Left ventricle myocardium superior (tissue), 1 donor: ENCODE measurements around the gene USP19. TPM values are rescaled to one million over a fixed set of nuclear protein-coding genes. Genes with fewer than 3 reads are reported as not detected.

ENCODE experiments used
- ATAC-seq: fragments of 200-7000 bp; cut with Tn5 transposase; one replicate; pipeline ENCODE4 v1.9.1; 2020; ENCODE audit warnings: mild to moderate bottlenecking, moderate library complexity
- DNase-seq: peaks from one replicate; pipeline ENCODE4 v3.0.0-alpha.2; 2020
- intact Hi-C: fragments of 100-400 bp; cut with micrococcal nuclease; formaldehyde crosslinking; loops from one replicate; pipeline ENCODE4 v1.11.0; 2022
- total RNA-seq: library from RNA; stranded (reverse); fragmentation: NEBNext Ultra II Directional; extraction: Animal tissue kit (Norgen Biotek cat#: 25700); gene quantifications from one replicate; pipeline ENCODE4 v1.2.1, GENCODE V29; 2021
- donor health status: DM: no; HTN: yes; CAD: no; lungs with severe emphysema.

Gene USP19
- total RNA-seq, 1 donor from 2014 or later = 64.6 TPM

DNA sequence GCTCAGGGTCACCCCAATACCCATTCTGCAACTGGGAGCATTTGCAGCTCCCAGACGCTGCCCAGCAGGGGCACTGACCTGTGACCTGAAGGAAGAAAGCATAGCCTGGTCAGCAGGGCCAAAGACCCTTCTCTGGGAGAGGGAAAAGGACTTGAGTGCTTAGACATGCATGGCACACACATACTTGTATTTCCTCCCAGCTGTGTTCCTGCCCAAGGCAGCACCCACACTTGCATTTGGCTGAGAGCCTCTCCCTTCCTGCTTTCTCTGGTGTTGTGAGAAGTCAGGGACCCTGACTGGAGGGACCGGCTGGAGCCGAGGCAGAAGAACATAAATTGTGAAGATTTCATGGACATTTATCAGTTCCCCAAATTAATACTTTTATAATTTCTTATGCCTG is 19.5 kb upstream of the USP19 start:
- DNase-seq = no peak
- no peak for ATAC-seq
- intact Hi-C loops = no loop called here

DNA sequence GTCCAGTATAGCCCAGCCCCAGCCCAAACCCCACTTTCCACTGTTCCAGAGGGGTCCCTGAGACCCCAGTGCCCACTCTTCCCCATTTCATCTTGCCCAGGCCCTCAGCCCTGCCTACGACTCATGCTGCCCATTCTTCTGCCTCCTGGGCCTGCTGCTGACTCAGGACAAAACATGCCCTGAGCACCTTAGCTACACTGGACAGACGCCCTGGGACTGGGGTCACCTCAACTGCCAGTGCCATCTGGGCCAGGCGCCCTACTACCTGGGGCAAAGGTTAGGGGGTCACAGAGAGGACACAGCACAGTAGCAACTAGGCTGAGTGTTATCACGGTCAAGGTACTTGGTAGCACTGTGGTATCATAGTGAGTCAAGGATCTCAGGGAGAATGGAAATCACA is 14.9 kb upstream of the USP19 start:
- ATAC-seq = no peak
- intact Hi-C loops = no loop called here
- DNase-seq = no peak

DNA sequence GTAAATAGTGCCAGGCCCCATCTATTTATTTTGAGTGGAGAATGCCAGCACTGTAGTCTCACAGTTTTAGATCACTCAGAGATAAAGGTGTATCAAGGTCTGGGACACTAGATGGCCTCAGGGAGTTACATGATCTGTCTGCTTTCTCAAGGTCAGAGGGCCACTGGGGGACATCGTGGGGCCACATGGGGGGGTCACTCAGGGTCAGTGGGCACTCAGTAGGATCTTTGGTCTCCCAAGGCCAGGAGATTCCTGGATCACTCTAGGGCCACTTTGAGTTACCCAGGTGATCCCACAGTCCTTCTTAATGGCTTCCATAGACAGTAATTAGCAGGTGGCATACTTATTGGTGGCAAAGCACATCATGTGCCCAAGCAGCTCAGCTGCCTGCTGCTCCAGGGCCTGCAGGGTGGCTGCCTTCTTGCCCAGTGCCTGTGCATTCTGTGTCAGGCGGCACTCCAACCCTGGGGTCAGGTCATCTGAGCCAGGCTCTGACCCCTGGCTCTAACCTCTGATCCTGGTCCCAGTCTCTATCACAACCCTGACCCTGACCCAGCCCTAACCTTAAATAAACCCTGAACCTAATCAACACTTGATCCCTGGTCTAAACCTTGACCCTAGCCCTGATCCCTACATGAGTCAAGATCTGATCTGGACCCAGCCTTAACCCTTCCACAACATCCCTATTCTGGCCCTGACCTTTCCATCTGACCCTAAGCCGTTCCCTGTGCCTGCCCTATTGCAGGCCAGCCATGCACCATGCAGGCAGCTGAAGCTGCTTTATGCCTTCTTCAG is 14.0 kb upstream of the USP19 start:
- intact Hi-C loops = no loop called here
- DNase-seq = no peak
- ATAC-seq = no peak

DNA sequence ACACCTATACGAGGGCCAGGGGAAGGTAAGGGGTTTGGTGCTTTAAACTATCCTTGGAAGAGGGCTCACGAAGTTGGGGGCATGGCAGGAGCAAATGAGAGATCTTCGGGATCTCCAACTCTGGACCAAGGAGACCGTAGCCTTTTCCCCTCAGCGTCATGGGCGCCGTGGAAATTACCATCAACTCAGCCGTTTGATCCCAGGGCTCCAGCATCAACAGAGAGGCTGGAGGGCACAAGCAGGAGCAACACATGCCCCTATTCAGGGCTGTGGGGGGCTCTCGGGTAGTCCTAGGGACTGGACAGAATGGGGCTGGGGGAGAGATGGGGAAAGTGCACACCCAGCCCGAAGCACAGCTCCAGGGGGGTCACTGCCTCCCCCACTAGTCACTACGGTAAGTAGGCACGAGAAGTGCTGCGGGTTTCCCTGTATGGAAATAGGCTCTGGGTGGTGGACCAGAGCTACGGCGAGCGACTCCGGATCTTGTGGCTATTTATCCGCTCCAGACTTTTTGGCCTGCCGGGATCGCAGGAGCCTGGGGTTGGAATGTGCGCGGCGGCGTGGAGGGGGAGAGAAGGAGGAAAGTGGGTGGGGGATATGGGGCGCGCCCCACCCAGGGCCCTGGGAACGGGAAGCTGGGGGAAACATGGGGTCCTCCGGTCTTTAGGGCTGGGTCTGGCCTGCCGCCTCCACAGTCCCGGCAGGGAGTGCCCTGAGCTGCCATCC is 12.8 kb upstream of the USP19 start:
- intact Hi-C loops = no loop called here
- DNase-seq (peak; percentile 92), ATAC-seq (peak; percentile 87)

DNA sequence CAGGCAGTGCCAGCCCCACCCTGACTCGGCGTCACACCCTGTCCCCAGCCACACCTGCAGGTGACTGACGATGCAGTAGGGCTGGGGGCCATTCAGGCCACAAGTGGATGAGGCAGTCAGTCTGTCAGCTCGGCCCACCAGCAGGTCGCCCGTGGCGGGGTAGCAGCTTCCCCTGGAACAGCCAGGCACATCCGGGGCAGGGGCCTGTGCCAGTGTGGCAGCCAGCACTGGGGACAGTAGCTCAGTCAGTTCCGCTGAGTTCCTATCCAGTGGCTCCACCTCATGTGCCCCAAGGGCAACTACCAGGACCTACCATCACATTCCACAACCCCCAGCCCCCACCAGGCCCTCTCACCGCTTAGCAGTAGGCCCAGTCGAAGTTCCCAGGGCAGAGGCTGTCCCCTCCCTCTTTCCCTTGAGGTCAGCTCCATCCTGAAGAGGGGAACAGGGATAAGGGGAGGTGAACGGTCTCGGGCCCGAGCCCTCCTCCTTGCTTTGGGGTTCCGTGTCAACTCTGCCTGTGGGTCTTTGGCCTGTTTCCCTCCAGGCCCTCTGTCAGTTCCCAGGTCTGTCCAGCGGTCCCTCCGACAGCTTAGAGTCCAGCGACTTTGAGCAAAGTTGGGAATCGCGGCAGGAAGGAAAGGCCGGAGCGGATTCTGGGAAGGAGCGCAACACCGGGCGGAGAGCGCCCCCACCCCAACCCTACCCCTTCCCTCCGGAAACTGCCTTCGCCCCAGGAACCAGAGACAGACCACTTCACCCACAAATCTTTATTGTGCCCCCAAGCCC is 12.0 kb upstream of the USP19 start, which contains the start of gene LAMB2:
LAMB2 (minus strand) TSS at position 614 of the 789 bp plus-strand sequence; CDS start at position 431, 183 bp downstream.
- intact Hi-C loops = no loop called here

DNA sequence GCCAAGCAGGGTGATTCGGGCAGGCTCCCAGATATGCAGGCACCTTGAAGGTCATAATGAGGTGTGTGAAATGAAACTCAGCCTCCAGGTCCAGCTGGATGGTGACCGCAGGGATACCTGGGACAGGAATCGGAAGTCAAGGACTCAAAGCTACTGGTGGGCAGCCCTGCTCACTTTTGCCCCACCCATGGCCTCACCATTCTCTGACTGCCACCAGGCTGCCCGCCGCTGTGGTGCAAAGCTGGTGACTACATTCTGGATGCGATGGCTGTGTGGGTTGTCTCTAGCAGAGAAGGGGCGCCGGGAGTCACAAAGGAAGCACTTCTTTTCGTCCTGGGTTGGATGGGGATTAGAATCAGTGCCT is 11.4 kb upstream of the USP19 start:
- intact Hi-C loops = no loop called here
- ATAC-seq (no peak), DNase-seq (no peak)

More for the DNA sequence above, 12.0 kb upstream of the USP19 start, which contains the start of gene LAMB2:
- ATAC-seq (peak; percentile 86), DNase-seq (peak; percentile 86)

DNA sequence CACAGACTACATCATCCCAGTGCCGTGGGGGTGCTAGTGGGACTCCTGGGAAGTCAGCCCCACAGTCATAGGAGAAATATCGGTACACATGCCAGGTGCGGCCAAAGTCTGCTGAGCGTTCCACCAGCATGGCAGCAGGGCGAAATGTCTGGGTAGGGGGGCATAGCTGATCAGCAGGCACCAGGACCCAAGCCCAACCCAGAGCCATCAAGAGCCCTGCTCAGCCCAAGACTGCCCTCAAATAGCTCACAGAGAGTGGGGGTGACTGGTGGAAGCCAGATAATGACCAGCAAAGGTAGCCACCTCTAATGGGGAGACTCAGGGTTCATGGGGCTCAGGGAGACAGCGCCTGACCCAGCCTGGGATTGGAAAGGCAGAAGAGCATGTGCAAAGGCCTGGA is 11.0 kb upstream of the USP19 start:
- no peak for DNase-seq
- intact Hi-C loops = no loop called here
- ATAC-seq = no peak

DNA sequence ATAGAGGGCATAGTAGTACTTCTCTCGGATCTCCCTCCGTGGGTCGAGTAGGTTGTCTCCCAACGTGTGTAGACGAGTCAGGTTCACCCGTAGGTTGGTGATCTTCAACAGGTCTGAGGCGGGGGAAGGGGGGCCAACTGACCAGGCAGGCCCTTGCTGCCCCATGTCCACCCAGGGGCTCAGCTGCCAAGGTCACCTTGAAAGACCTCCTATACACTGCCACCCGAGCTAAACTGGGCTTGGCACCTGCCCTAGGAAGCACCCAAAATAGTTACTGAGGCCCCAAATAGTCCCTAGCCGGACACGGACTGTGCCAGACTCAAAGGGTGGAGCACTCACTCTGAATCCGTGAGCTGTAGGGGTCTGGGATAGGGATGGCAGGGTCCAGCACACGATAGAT is 10.4 kb upstream of the USP19 start:
- intact Hi-C loops = no loop called here
- ATAC-seq = peak; percentile 25
- DNase-seq = no peak

DNA sequence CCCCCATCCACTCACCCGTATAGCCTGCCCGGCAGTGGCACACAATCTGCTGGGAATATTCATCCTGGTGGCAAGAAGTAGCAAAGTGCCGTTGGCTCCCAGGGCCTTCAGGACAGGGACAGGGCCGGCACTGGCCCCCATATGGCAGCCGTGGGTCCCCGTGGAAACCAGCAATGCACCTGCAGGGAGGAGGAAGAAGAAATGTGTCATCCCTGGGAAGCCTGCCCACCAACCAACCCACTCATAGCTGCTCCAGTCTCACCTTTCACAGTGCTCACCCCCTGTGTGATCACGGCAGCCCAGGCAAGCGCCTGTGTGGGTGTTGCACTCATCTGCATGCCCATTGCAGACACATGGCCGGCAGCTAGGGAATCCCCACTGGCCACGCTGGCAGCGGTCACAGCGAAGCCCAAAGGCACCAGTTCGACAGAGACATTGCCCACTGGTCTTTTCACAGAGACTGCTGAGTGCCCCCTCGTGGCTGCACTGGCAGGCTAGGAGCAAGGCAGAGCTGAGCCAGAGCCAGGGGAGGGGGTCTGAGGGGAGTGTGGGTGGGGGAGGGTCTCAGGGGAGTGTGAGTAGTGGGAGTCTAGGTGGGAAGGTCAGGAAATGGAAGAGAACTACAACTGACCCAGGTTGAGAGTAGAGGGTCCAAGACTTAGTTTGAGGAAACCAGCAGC is 4.5 kb upstream of the USP19 start:
- DNase-seq (no peak), ATAC-seq (no peak)
- intact Hi-C loops = no loop called here

DNA sequence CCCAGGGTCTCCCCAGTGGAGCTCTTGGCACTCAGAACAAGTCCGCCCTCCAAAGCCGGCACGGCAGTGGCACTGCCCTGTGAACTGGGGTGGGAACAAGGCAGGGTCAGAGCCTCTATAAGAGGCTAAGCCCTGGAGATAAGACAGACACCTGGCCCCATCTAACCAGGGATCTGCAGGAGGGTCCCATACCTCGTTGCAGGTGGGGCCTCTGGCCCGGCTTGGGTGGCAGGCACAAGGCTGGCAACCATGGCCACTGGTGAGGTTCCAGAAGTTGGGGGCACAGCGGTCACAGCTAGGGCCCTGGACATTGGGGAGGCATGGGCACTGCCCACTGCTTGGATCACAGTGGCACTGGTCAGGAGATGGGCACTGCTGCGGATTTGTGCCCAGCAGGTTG is 3.6 kb upstream of the USP19 start:
- no peak for DNase-seq
- intact Hi-C loops = no loop called here

DNA sequence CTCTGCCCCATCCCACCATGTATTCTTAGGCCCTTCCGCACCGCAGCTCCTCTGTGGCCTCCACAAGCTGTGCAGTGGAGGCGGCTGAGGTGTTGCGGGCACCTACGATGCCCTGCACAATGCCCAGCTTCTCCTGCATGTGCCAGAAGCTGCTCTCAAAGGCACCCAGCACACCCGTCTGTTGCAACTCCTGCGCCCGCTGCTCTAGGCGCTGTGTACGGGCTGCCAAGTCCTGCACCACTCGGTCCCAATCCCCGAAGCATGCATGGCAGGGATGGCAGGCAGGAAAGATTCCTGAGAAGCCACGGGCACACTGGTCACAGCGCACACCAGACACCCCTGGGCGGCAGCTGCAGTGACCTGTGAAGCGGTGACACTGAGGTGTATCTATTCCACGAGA is 3.1 kb upstream of the USP19 start:
- intact Hi-C loops = no loop called here
- DNase-seq (no peak), ATAC-seq (no peak)

More for the DNA sequence above, 3.6 kb upstream of the USP19 start:
- ATAC-seq = no peak

DNA sequence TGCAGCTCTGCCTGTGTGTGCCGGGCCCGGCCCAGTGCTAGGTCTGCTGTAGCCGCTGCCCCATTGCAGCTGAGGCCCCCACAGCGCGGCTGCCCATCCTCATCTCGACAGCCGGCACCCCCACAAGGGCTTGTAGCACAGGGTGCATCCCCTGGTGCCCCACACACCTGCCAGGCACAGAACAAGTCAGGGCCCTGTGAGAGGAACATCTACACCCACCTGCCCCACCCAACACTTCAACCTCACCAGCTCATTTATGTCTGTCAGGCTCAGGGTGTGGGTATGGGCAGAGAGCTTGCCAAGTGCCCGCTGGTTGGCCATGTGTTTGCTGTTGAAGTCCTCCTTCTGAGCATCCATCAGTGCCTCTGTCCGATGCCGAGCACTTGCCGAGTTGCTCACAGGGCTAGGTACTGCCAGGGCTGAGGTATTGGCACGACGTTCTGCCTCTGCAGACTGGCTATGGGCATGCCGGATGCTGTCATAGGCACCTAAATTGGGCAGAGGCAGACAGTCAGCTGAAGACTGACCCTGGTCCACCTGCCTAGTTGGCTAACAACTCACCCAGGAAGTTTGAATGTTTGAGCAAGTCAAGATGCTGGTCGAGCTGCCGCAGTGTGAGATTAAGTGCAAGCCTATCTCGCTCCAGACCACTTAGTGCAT is 2.4 kb upstream of the USP19 start:
- ATAC-seq (no peak), DNase-seq (no peak)
- intact Hi-C loops = no loop called here

DNA sequence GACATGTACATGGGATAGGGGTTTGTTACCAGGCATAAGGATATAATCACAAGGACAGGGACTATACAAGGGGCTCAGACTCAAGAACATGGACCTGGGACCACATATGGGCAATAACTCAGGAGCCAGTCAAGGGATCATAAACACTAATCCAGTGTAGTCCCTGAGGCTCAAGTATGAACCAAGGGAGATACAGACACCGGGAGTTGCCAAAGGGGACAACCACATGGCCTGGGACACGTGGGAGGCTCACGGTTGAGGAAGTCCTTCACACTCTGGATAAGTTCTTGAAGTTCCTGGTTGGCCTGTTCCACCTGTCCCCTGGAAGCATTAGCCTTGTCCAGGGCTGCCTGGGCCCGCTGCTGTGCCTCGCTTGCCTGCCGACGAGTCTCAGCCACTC is 1.8 kb upstream of the USP19 start:
- ATAC-seq (no peak), DNase-seq (no peak)
- intact Hi-C loops = no loop called here

DNA sequence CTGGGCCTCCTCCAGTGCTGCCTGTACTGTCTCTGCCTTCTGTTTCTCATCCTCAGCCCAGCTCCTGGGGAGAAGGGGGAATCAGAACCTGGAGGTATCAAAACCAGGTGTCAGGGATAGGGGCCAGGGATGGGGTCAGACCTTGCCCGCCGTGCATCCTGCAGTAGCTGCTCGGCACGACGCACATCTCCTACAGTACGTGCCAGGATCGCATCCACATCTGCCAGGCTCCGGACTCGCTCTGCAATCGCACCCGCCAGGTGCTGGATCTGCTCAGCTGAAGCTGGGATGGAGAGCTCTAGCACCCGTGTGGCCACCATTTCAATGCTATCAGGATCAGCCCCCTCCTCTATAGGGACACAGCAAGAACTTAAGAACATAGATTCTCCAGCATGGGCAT is 1.4 kb upstream of the USP19 start:
- intact Hi-C loops = no loop called here
- DNase-seq (no peak), ATAC-seq (no peak)

DNA sequence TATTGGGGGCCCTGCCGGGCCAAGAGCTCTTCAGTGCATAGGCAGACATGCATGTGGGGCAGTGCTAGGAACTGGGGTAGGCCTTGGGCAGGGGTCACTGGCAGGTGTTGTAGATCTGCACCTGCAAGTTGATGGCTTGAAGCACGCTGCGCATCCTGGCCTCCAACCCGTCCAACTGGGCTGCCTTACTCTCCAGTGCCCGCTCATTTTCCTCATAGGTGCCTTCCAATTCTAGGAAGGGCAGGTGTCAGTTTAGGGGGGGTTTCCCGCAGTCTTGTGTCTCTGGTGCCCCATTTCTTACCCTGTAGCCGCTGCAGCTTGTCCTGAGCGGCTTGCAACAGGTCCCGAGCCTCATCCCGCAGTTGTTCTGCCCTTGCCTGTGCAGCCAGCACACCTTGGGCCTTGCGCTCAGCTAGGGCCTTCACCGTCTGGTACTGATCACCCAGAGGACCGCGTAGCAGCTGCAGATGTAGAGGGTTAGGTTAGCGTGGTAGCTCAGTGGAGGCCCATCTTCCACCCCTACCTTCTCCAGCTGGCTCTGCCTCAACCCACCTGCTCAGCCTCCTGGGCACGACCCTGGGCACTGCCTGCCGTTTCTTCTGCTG is 611 bp upstream of the USP19 start:
- DNase-seq = no peak
- intact Hi-C loops = no loop called here
- no peak for ATAC-seq

DNA sequence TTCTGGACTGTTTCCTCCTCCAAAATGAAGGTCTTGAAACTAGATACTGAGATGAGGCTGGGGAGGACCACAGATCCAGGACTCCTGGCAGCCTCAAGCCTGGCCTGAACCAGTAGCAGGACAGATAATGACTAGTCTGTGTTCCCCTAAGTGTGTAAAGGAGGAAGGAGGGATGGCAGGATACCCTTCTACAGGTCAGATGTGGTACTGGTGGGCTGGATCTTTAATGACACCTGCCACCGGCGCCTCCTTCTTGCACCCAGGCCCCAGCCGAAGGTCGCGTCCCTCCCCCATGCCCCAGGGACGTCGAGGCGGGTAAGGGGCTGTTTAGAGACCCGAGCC is 556 bp downstream of the USP19 start:
- intact Hi-C loops = no loop called here
- no peak for DNase-seq
- ATAC-seq = peak; percentile 0

DNA sequence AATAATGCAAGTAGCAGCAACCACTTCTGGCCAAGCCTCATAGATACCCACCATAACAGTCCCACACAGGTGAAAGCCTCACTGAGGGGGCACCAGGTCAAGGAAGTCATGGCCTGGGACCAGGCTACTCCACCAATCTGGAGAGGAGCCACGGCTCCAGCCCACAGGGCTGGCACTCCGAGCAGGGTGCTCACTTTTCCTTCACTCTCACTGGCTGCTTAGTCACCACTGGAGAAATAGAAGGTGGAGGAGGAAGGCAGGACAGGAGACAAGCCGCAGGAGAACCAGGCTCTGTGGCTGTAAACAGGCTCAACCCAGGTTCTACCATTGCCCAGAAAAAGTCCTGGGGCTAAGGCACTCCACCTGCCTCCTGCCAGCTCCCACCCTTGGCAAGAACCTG is 1.2 kb downstream of the USP19 start:
- DNase-seq (no peak), ATAC-seq (no peak)
- intact Hi-C loops = no loop called here

DNA sequence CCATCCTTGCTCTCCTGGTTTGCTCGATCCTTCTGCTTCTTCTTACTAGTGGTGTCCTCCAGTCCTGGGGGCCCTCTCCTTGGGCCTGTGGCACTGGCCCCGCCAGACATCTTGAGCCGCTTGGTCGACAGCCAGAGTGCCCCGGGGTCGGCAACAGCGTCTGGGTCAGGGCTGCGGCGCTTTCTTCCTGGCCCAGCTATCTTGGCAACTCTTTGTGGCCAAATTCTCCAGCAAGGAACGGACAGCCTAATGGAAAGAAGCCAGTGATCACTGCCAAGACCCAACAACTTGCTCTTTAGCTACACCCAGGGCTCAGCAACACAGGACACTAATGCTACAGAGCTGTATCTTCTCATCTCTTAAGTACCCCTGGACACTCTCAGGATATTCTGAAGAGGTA is 1.6 kb downstream of the USP19 start:
- no peak for ATAC-seq
- no peak for DNase-seq
- intact Hi-C loops = no loop called here

DNA sequence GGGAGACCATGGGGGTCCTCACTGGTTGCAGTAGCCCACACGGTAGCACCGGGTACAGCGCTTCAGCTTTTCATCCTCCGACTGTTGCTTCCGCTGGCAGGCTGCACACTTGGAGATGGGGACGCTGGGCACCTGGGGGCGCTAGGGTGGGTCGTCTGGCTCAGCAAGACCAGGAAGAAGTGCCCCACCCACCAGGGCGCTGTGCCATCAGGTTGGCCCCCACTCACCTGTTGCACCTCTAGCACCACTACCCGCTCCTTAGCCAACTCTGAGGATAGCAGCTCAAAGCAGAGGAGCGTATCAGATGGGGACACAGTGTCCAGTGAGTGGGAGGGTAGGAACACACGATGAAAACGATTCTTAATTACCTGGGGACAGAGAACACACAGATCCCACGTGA is 8.4 kb downstream of the USP19 start:
- intact Hi-C loops = no loop called here
- DNase-seq (no peak), ATAC-seq (no peak)
